ENCODE data around the gene KRTAP12-4. TPM values are rescaled to one million over a fixed set of nuclear protein-coding genes. Genes with fewer than 3 reads are reported as not detected.
A peak's percentile ranks its signal among the peaks of the same experiment; 100 is the strongest.
"Not testable (repeated sequence)": the region's sequence is repeated elsewhere in the genome, so short reads cannot be mapped to it uniquely, and the experiment has no call there.

The KRTAP12-4 gene
- total RNA-seq, 2 experiments from 2014 or later, result not detected

- ChIA-PET POLR2A (no interaction called here), CTCF (no interaction called here)
- no peak within 1 kb of the TSS for H3K4me3 Mint-ChIP-seq
- ATAC-seq, result no peak
- H3K27ac Mint-ChIP-seq, result no peak within 1 kb of the TSS
- DNase-seq, result no peak
- peaks cover 15% of the 10 kb centered on the region for H3K27me3 Mint-ChIP-seq (ENCODE audit: low read depth)
- peaks cover 4% of the 10 kb centered on the region for H3K36me3 Mint-ChIP-seq (ENCODE audit: low read depth)
- H3K9me3 Mint-ChIP-seq (ENCODE audit: insufficient read depth), result peaks cover 44% of the 10 kb centered on the region
- H3K4me1 Mint-ChIP-seq (ENCODE audit: low read depth), result no peaks in the 10 kb centered on the region
Measured at GRCh38 chr21:44637018-44637850, 17.2 kb downstream of the KRTAP12-4 start, which contains the start of gene KRTAP10-10. TSS of gene KRTAP10-10 (plus strand) at chr21:44637356. CDS start at chr21:44637418, 62 bp downstream.

- H3K36me3 Mint-ChIP-seq (ENCODE audit: low read depth), result peaks cover 8% of the 10 kb centered on the region
- no peaks in the 10 kb centered on the region for H3K4me1 Mint-ChIP-seq (ENCODE audit: low read depth)
- H3K9me3 Mint-ChIP-seq (ENCODE audit: insufficient read depth), result peaks cover 45% of the 10 kb centered on the region
- ChIA-PET POLR2A (no interaction called here), CTCF (no interaction called here)
- H3K4me3 Mint-ChIP-seq, result no peak overlapping the region
- H3K27me3 Mint-ChIP-seq (ENCODE audit: low read depth), result peaks cover 12% of the 10 kb centered on the region
- ATAC-seq (no peak), DNase-seq (no peak)
- no peak overlapping the region for H3K27ac Mint-ChIP-seq
Measured at GRCh38 chr21:44636209-44637017, 18.0 kb downstream of the KRTAP12-4 start.

GRCh38 chr21:44632067-44632466, 22.4 kb downstream of the KRTAP12-4 start:
- peaks cover 14% of the 10 kb centered on the region for H3K4me1 Mint-ChIP-seq (ENCODE audit: low read depth)
- ChIA-PET CTCF (no interaction called here), POLR2A (no interaction called here)
- DNase-seq, result no peak
- peaks cover 23% of the 10 kb centered on the region for H3K36me3 Mint-ChIP-seq (ENCODE audit: low read depth)
- no peak for ATAC-seq
- H3K27ac Mint-ChIP-seq, result no peak overlapping the region
- peaks cover 44% of the 10 kb centered on the region for H3K9me3 Mint-ChIP-seq (ENCODE audit: insufficient read depth)
- H3K27me3 Mint-ChIP-seq (ENCODE audit: low read depth), result peaks cover 9% of the 10 kb centered on the region
- no peak overlapping the region for H3K4me3 Mint-ChIP-seq

- Mint-ChIP-seq H3K4me3 (no peak overlapping the region), H3K9me3 (ENCODE audit: insufficient read depth) (peaks cover 44% of the 10 kb centered on the region), H3K4me1 (ENCODE audit: low read depth) (peaks cover 15% of the 10 kb centered on the region), H3K27ac (peak overlapping the region; percentile 23), H3K27me3 (ENCODE audit: low read depth) (peaks cover 9% of the 10 kb centered on the region), H3K36me3 (ENCODE audit: low read depth) (peaks cover 23% of the 10 kb centered on the region)
- CTCF ChIA-PET, result no interaction called here
- ATAC-seq (no peak), DNase-seq (no peak)
- POLR2A ChIA-PET, result interaction anchor here (0.7 kb wide), 1 partner anchor 10 kb away, joined by 3 read pairs; no protein-coding TSS in a partner anchor
Measured at GRCh38 chr21:44630440-44630839, 24.0 kb downstream of the KRTAP12-4 start.

- ATAC-seq (no peak), DNase-seq (no peak)
- peaks cover 15% of the 10 kb centered on the region for H3K4me1 Mint-ChIP-seq (ENCODE audit: low read depth)
- ChIA-PET CTCF (no interaction called here), POLR2A (no interaction called here)
- no peak overlapping the region for H3K4me3 Mint-ChIP-seq
- peaks cover 6% of the 10 kb centered on the region for H3K27me3 Mint-ChIP-seq (ENCODE audit: low read depth)
- no peak overlapping the region for H3K27ac Mint-ChIP-seq
- H3K9me3 Mint-ChIP-seq (ENCODE audit: insufficient read depth), result peaks cover 47% of the 10 kb centered on the region
- H3K36me3 Mint-ChIP-seq (ENCODE audit: low read depth), result peaks cover 29% of the 10 kb centered on the region
Measured at GRCh38 chr21:44628707-44629391, 25.6 kb downstream of the KRTAP12-4 start.

- CTCF ChIA-PET, result interaction anchor here (0.9 kb wide), 1 partner anchor 9 kb away, joined by 3 read pairs; no protein-coding TSS in a partner anchor
- H3K27me3 Mint-ChIP-seq (ENCODE audit: low read depth); POLR2A ChIA-PET; DNase-seq; H3K27ac Mint-ChIP-seq; H3K4me3 Mint-ChIP-seq; ATAC-seq: not testable (repeated sequence)
- Mint-ChIP-seq H3K9me3 (ENCODE audit: insufficient read depth) (peaks cover 48% of the 10 kb centered on the region), H3K4me1 (ENCODE audit: low read depth) (peaks cover 15% of the 10 kb centered on the region), H3K36me3 (ENCODE audit: low read depth) (peaks cover 32% of the 10 kb centered on the region)
Measured at GRCh38 chr21:44627831-44628233, 26.6 kb downstream of the KRTAP12-4 start.

GRCh38 chr21:44627181-44627822, 27.2 kb downstream of the KRTAP12-4 start:
- H3K27ac Mint-ChIP-seq; ATAC-seq; H3K4me3 Mint-ChIP-seq; POLR2A ChIA-PET; H3K27me3 Mint-ChIP-seq (ENCODE audit: low read depth); DNase-seq: not testable (repeated sequence)
- H3K4me1 Mint-ChIP-seq (ENCODE audit: low read depth), result peaks cover 15% of the 10 kb centered on the region
- H3K9me3 Mint-ChIP-seq (ENCODE audit: insufficient read depth), result peaks cover 52% of the 10 kb centered on the region
- CTCF ChIA-PET, result interaction anchor here (0.9 kb wide), 1 partner anchor 8 kb away, joined by 3 read pairs; no protein-coding TSS in a partner anchor
- peaks cover 31% of the 10 kb centered on the region for H3K36me3 Mint-ChIP-seq (ENCODE audit: low read depth)

GRCh38 chr21:44626673-44627143, 27.8 kb downstream of the KRTAP12-4 start, which contains the start of gene KRTAP10-9:
TSS of gene KRTAP10-9 (plus strand) at chr21:44627093. CDS start at chr21:44627172, 79 bp downstream.
- CTCF ChIA-PET, result no interaction called here
- Mint-ChIP-seq H3K9me3 (ENCODE audit: insufficient read depth) (peaks cover 46% of the 10 kb centered on the region), H3K4me3 (no peak within 1 kb of the TSS), H3K4me1 (ENCODE audit: low read depth) (peaks cover 15% of the 10 kb centered on the region), H3K27ac (no peak within 1 kb of the TSS), H3K36me3 (ENCODE audit: low read depth) (peaks cover 29% of the 10 kb centered on the region), H3K27me3 (ENCODE audit: low read depth) (peaks cover 4% of the 10 kb centered on the region)
- POLR2A ChIA-PET, result no interaction called here
- ATAC-seq (no peak), DNase-seq (no peak)

GRCh38 chr21:44626262-44626661, 28.2 kb downstream of the KRTAP12-4 start:
- ATAC-seq, result no peak
- POLR2A ChIA-PET, result no interaction called here
- Mint-ChIP-seq H3K4me3 (no peak overlapping the region), H3K27me3 (ENCODE audit: low read depth) (peaks cover 4% of the 10 kb centered on the region), H3K36me3 (ENCODE audit: low read depth) (peaks cover 26% of the 10 kb centered on the region), H3K4me1 (ENCODE audit: low read depth) (peaks cover 15% of the 10 kb centered on the region), H3K9me3 (ENCODE audit: insufficient read depth) (peaks cover 42% of the 10 kb centered on the region), H3K27ac (no peak overlapping the region)
- no peak for DNase-seq
- CTCF ChIA-PET, result interaction anchor here (1.0 kb wide), 1 partner anchor 116 kb away, joined by 3 read pairs; no protein-coding TSS in a partner anchor

GRCh38 chr21:44625756-44626155, 28.7 kb downstream of the KRTAP12-4 start:
- ChIA-PET CTCF (interaction anchor here (1.0 kb wide), 1 partner anchor 115 kb away, joined by 3 read pairs; no protein-coding TSS in a partner anchor), POLR2A (interaction anchor here (0.6 kb wide), 1 partner anchor 24 kb away, joined by 3 read pairs; no protein-coding TSS in a partner anchor)
- H3K27ac Mint-ChIP-seq, result no peak overlapping the region
- H3K27me3 Mint-ChIP-seq (ENCODE audit: low read depth), result peaks cover 4% of the 10 kb centered on the region
- peaks cover 13% of the 10 kb centered on the region for H3K4me1 Mint-ChIP-seq (ENCODE audit: low read depth)
- H3K4me3 Mint-ChIP-seq, result no peak overlapping the region
- peaks cover 24% of the 10 kb centered on the region for H3K36me3 Mint-ChIP-seq (ENCODE audit: low read depth)
- DNase-seq (no peak), ATAC-seq (no peak)
- peaks cover 39% of the 10 kb centered on the region for H3K9me3 Mint-ChIP-seq (ENCODE audit: insufficient read depth)

GRCh38 chr21:44623575-44623974, 30.9 kb downstream of the KRTAP12-4 start:
- Mint-ChIP-seq H3K36me3 (ENCODE audit: low read depth) (peaks cover 33% of the 10 kb centered on the region), H3K4me1 (ENCODE audit: low read depth) (peaks cover 15% of the 10 kb centered on the region), H3K27ac (no peak overlapping the region), H3K4me3 (no peak overlapping the region), H3K9me3 (ENCODE audit: insufficient read depth) (peaks cover 49% of the 10 kb centered on the region), H3K27me3 (ENCODE audit: low read depth) (peaks cover 4% of the 10 kb centered on the region)
- ATAC-seq (no peak), DNase-seq (no peak)
- ChIA-PET POLR2A (no interaction called here), CTCF (no interaction called here)

All from activated CD8-positive, alpha-beta T cell treated with anti-CD3 and anti-CD28 coated beads, Interleukin-2, amount 10 ng/mL, durations not matched to agents 7 days and 5 days (primary cell).